Measurements from ENCODE around the gene TTC27. TPM values are rescaled to one million over a fixed set of nuclear protein-coding genes. Genes with fewer than 3 reads are reported as not detected.
"Not testable (repeated sequence)": the region's sequence is repeated elsewhere in the genome, so short reads cannot be mapped to it uniquely, and the experiment has no call there.

Gene TTC27
- polyA plus RNA-seq, 3 donors, result 18.1 to 26.9 (median 21.2) TPM

GRCh38 chr2:32860385-32860784 lies 232.5 kb downstream of the TTC27 start:
- no peak for DNase-seq (ENCODE audit: extremely low read depth in 1 of 11, low read depth in 9 of 11, low spot score in 4 of 11)

DNA sequence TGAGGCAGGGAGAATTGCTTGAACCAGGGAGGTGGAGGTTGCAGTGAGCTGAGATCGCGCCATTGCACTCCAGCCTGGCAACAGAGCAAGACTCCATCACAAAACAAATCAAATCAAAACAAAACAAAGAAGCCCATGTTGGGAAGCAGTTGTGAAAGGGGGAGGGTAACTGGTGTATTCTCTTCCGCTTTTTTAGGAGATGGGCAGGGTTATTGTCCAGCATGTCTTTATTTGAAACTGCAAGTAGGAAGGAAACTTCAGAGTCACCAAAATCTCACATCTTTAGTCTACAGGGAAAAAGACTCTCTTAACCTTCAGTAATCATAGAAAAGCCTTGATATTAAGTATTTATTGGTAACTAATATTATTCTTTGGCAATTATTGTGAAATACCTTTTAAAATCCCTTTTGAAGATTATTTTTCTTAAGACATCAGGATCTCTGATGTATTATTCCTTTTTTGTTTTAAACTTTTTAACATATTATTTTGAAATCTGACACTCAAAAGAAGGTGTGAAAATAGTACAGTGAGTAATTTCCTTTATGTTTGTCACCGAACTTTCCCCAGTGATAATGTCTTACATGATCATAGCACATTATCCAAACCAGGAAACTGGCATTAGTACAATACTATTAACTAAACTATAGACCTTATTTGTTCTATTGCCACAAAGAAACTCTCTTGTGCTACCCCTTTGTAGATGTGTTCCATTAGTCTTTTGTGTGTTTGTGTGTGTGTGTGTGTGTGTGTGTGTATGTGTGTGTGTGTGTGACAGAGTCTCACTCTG lies 234.6 kb downstream of the TTC27 start:
- no peak for DNase-seq (ENCODE audit: extremely low read depth in 1 of 11, low read depth in 9 of 11, low spot score in 4 of 11)

- no peak for DNase-seq (ENCODE audit: extremely low read depth in 1 of 11, low read depth in 9 of 11, low spot score in 4 of 11)
Observed at GRCh38 chr2:32863326-32863725, 235.5 kb downstream of the TTC27 start.

DNA sequence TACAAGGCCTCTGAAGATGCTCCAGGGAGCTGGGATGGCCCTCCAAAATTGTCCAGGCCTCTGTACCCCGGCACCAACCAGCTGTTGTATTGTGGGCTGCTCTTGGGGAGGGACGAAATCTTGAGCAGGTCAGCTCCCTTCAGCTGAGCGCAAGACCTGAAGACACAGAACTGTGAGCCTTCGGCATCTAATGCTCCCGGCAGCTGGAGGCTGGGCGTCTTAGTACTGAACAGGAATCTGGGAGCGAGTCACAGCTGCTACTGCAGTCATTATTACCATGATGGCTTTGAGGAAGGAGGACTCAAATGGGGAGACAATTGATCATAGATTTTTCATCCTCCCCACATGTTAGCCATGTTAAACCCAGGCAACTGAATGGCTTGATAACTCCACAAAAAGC lies 236.0 kb downstream of the TTC27 start:
- no peak for DNase-seq (ENCODE audit: extremely low read depth in 1 of 11, low read depth in 9 of 11, low spot score in 4 of 11)

- DNase-seq (ENCODE audit: extremely low read depth in 1 of 11, low read depth in 9 of 11, low spot score in 4 of 11), result no peak
Observed at GRCh38 chr2:32864334-32865111, 236.7 kb downstream of the TTC27 start.

- DNase-seq (ENCODE audit: extremely low read depth in 1 of 11, low read depth in 9 of 11, low spot score in 4 of 11), result no peak
Observed at GRCh38 chr2:32865399-32866068, 237.7 kb downstream of the TTC27 start.

GRCh38 chr2:32866462-32866861 lies 238.6 kb downstream of the TTC27 start:
- DNase-seq (ENCODE audit: extremely low read depth in 1 of 11, low read depth in 9 of 11, low spot score in 4 of 11), result not testable (repeated sequence)

All from renal cortex interstitium (tissue), 11 donors.